ENCODE results near the gene UNC79.
"Not testable (repeated sequence)": the region's sequence is repeated elsewhere in the genome, so short reads cannot be mapped to it uniquely, and the experiment has no call there.

GRCh38 chr14:93425136-93425535 lies 5.6 kb upstream of the UNC79 start:
- not testable (repeated sequence) for TF ChIP-seq YY1 (IDR thresholded peaks at IDR 0.05; ENCODE audit: insufficient read depth, insufficient read length); ZNF274 (IDR thresholded peaks at IDR 0.05; ENCODE audit: low read depth, low read length); SUZ12 (IDR thresholded peaks at IDR 0.05; ENCODE audit: extremely low read depth, insufficient read depth, insufficient read length)
